HG03442 (cell line): Measurements from ENCODE around the gene HMCN2.

Experiments
- ATAC-seq: cut with Tn5 transposase; IDR thresholded peaks from one replicate; pipeline ENCODE4 v1.9.1; 2021; ENCODE audit warnings: mild to moderate bottlenecking, moderate library complexity; ENCODE audit not compliant: unreplicated experiment

The HMCN2 gene

DNA sequence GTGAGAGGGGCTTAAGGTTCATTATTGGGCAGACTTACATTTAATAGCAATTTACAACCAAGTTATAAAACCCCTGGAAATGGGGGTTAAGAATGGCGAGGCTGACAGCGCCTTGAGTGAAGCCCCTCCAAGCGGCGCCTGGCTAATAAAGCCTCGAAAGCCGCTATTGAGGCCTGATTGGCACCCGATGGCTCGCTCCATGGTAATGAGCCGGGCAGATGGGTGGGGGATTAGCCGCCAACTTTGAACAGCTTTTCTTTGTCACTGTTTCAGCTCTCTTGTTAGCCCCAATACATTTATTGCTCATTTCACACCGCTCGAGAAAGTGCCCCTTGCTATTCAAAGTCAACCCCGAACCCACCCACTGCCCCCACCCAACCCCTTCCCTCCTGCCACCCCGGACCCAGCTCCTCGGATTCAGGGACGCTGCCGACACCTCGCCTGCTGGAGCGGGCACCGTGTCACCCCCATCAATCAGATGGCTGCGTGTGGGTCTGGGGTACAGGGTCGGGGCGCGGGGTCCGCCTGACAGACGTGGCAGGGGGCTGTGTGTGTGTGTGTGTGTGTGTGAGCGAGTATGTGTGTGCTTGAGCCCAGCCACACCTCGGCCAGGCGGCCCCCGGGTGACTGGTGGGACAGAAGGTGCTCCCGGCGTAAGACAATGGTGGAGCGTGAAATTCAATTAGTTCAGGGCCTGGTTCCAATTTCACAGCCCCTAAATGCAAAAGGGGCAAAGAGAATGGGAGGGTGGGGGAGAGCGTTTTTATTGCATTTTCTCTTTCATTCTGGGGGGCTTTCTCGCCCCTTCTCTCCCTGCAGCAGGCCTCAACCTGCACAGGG, 213.4 kb downstream of the HMCN2 start:
- no peak for ATAC-seq

DNA sequence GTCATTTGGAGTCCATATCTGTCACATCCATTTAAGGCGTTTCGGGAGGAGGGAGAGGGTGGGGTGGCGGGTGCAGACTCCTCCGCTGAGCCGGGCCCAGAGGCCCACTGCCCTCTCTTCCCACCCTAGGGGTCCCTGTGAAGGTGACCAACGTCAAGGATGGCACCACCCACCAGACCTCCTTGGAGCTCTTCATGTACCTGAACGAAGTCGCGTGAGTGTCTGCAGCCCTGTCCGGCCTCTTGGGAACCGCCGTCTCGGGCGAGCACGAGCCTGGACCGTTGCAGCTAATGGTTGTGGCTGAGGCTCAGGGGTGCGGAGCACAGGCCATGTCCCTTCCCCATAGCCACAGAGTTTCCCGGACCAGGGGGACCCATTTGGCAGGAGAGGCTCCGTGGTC, 214.0 kb downstream of the HMCN2 start:
- ATAC-seq = no peak

DNA sequence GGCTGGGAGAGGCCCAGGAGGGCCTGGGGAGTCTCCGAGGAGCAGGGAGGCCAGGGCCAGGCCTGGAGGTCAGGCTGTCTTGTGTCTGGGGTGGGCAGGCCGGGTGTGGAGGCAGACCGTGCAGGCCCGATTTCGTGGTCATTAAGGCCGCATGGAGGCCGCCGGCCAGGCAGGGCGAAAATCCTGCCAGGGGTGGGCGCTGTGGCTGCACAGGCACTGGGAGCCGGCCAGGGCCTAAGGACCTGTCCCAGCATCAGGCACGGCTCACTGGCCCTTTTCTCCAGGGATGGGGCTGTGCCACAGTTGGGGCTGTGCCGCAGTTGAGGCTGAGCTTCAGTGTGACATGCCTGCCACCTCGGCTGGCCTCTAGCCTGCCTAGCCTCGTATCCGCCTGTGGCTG, 215.1 kb downstream of the HMCN2 start:
- no peak for ATAC-seq

DNA sequence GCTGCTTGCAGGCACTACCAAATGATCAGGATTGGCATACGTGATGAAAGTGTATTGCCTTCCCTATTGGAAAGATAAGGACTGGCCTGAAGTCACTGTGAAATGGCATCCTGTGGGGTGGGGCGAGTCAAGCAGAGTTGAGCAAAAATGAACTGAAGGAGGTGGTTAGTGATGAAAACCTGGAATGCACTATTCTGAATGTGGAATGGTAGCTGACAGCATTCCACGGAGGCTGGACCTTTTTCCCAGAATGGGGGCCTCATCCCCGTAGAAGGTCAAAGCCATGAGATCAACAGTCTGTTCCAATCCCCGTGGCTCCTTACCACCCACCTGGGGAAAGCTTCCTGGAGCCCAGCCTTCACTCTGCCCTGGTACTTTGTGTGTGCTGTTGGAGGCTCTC, 216.9 kb downstream of the HMCN2 start:
- ATAC-seq = no peak

DNA sequence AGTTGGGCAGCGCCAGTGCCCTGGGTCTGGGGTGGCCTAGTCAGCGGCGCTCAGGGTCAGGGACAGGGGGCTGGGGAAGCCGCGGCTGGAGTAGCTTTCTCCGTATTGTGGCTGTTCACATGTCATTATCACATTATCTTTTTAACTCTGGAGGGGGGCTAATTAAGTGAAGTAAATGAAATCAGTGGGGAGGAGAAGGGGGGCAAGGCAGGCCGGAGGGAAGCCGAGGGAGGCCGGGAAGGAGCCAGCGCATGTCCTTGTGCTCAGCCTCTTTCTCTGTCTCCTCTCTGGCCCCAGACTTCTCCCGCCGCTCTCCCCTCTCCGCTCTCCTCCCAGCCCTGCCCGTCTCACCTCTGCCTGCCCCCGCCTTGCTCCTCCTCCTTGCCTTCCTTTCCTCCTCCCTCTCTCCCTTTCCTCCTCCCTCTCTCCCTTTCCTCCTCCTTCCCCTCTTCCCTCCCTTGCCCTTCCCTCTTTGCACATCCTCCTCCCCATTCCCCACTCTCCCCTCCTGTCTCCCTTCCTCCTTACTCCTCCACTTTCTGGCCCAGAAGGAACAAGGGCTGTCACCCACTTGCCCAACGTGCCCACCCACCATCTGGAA, 217.9 kb downstream of the HMCN2 start:
- no peak for ATAC-seq
